Body of pancreas (tissue), 4 donors: Measurements from ENCODE around the gene PRMT3. TPM values are rescaled to one million over a fixed set of nuclear protein-coding genes. Genes with fewer than 3 reads are reported as not detected.
"Not testable (repeated sequence)": the region's sequence is repeated elsewhere in the genome, so short reads cannot be mapped to it uniquely, and the experiment has no call there.

Source experiments
- ATAC-seq: fragments of 150-250 bp; one replicate; pipeline ENCODE4 v1.9.1; 2016
- DNase-seq, 4 donors: peaks; one replicate each; pipeline ENCODE4 v3.0.0-alpha.2; 2019
- H3K27ac ChIP-seq, 4 donors: fragments of 200-600 bp; sonication (generic); 1 replicate in 3 of 4; 2 replicates in 1 of 4; pipeline versions ENCODE4 v1.5.1 to v1.6.1; 2016 to 2019; ENCODE audit warnings: mild to moderate bottlenecking in 1 of 4, mixed read lengths in 1 of 4, moderate library complexity in 1 of 4
- H3K27me3 ChIP-seq, 2 donors: fragments of 200-600 bp; sonication (generic); one replicate each; pipeline ENCODE4 v1.6.0; 2016; ENCODE audit warnings: mild to moderate bottlenecking in 1 of 2
- H3K36me3 ChIP-seq, 2 donors: fragments of 200-600 bp; sonication (generic); replicated peaks in 1 of 2; 2 replicates each; pipeline ENCODE4 v1.5.1; 2016; ENCODE audit warnings: low read depth in 2 of 2; ENCODE audit not compliant: insufficient read depth in 1 of 2
- H3K4me1 ChIP-seq: fragments of 200-600 bp; sonication (generic); one replicate; pipeline ENCODE4 v1.6.0; 2016
- H3K4me3 ChIP-seq, 2 donors: fragments of 200-600 bp; sonication (generic); 1 replicate in 1 of 2; 2 replicates in 1 of 2; pipeline ENCODE4 v1.5.1; 2016 to 2019
- H3K9me3 ChIP-seq, 3 donors: fragments of 200-600 bp; sonication (generic); 1 replicate in 2 of 3; 2 replicates in 1 of 3; pipeline ENCODE4 v1.5.1; 2016
- POLR2A ChIP-seq, 3 donors: fragments of 450-650 bp; IDR thresholded peaks; one replicate each; pipeline ENCODE4 v1.6.1; 2016; ENCODE audit warnings: antibody characterized with exemption in 3 of 3, mild to moderate bottlenecking in 2 of 3
- WGBS, 2 donors: methylation state at CpG; one replicate each; pipeline ENCODE4 v1.1.5; 2017; 5-methylcytosine and 5-hydroxymethylcytosine counted together
- intact Hi-C: fragments of 100-400 bp; cut with DNase I; formaldehyde crosslinking; loops from one replicate; pipeline ENCODE4 v1.15.1; 2023
- total RNA-seq, 2 donors: library from RNA; depleted of rRNA; stranded (reverse); fragments of >200 nt; gene quantifications; one replicate each; pipeline ENCODE4 v1.1.0, GENCODE V29; 2016
- TF ChIP-seq, protein P1 (sequence below), 7 experiments: fragments of 450-650 bp in 4 of 7; fragments of 200-600 bp in 3 of 7; sonication (generic) in 3 of 7; IDR thresholded peaks; one replicate each; pipeline ENCODE4 v1.5.1; 2016 to 2019; ENCODE audit warnings: antibody characterized with exemption in 7 of 7

Gene PRMT3
- total RNA-seq, 2 donors from 2014 or later, result 15.6 to 20.4 TPM

DNA sequence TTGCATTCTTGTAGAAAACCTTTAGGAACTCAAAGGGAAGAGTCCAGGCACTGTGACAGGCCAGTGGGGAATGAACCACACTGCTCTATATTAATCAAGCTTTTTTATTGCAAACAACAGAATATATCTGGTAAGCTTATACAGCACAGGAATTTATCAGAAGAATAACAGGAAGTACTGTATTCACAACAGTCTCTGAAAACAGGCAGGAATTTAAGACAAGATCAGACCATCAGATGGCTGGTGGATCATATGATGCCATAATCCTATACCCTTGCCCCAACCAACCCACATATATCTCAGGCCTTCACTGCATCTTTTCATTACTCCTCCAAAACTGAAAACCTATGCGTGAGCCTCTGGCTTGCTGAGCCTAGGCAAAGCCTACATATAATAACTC is 25.0 kb upstream of the PRMT3 start:
- no peak for TF ChIP-seq POLR2A (IDR thresholded peaks at IDR 0.05)
- TF ChIP-seq, protein P1, sequence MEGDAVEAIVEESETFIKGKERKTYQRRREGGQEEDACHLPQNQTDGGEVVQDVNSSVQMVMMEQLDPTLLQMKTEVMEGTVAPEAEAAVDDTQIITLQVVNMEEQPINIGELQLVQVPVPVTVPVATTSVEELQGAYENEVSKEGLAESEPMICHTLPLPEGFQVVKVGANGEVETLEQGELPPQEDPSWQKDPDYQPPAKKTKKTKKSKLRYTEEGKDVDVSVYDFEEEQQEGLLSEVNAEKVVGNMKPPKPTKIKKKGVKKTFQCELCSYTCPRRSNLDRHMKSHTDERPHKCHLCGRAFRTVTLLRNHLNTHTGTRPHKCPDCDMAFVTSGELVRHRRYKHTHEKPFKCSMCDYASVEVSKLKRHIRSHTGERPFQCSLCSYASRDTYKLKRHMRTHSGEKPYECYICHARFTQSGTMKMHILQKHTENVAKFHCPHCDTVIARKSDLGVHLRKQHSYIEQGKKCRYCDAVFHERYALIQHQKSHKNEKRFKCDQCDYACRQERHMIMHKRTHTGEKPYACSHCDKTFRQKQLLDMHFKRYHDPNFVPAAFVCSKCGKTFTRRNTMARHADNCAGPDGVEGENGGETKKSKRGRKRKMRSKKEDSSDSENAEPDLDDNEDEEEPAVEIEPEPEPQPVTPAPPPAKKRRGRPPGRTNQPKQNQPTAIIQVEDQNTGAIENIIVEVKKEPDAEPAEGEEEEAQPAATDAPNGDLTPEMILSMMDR (IDR thresholded peaks at IDR 0.05), result no peak
- Histone ChIP-seq H3K4me3 (no peak overlapping the region), H3K27me3 (no peaks in the 10 kb centered on the region), H3K36me3 (no peaks in the 10 kb centered on the region), H3K27ac (no peak overlapping the region), H3K4me1 (peaks cover 15% of the 10 kb centered on the region), H3K9me3 (no peaks in the 10 kb centered on the region)
- intact Hi-C loops, result no loop called here
- ATAC-seq (no peak), DNase-seq (no peak)
- WGBS, 2 donors, result 0 to 31% methylated on average over 1 of the region's 1 CpG

DNA sequence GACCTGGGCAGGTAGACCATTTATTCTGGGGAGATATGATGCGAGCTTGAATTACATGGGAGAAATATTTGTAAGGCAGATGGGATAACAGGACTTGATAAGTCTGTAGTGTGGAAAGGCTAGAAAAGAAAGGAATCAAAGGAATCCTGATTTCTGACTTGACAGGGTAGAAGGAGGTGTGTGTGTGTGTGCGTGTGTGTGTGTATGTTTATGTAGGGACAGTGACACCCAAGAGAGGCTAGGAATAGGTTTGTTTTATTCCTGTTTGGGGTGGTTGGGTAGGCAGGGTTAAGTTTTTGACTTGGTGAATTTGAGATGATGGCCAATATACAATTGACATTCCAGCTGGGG is 24.4 kb upstream of the PRMT3 start:
- Histone ChIP-seq H3K27ac (peak overlapping the region in 2 of 4 donors; percentile 77 to 86), H3K9me3 (no peaks in the 10 kb centered on the region), H3K4me1 (peaks cover 15% of the 10 kb centered on the region), H3K4me3 (no peak overlapping the region), H3K36me3 (no peaks in the 10 kb centered on the region), H3K27me3 (no peaks in the 10 kb centered on the region)
- no peak for ATAC-seq
- TF ChIP-seq POLR2A (IDR thresholded peaks at IDR 0.05), result no peak
- TF ChIP-seq, protein P1 (IDR thresholded peaks at IDR 0.05), result no peak
- DNase-seq, result no peak
- intact Hi-C loops, result no loop called here
- WGBS, 2 donors, result 64 to 87% methylated on average over 2 of the region's 2 CpGs

DNA sequence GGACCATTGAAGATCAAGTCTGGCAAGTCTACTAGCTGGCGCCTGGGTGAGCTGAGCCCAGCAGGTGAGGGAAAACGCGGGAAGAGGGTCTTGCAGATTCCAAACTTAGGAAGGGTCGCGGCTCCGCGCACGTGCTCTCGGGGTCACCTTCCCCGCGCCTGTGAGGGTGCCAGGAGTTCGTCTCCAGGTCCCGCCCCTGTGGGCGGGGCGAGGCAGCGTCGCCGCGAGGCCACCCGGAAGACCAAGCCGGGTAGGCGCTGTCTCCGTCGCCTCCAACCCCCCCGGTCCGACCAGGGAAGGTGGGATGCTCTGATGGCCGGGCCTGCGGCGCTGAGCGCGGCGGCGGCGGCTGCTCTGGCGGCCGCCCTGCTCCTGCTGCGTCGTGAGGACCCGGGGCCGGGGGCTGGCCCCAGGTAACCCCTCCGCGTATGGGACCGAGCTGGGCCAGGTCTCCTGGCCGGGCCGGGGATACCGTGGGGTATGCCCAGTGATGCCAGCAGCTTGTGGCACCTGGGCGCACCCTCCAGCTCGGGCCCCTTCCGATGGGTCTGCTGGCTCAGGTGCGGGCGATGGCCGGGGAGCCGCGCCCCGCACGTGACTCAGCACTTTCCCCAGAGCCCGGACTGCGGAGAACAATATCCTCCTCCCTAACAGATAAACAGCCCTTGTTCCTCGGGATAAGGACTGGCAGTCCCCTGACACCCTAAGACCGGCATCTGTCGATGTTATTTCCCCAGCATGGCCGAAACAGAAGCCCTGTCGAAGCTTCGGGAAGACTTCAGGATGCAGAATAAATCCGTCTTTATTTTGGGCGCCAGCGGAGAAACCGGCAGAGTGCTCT is 23.8 kb upstream of the PRMT3 start, which contains the start of gene HTATIP2:
Gene HTATIP2, plus strand, starts transcription at position 215 of the 841 bp plus-strand sequence. Its CDS starts 524 bp downstream, at position 739.
- peak; percentile 88 for ATAC-seq
- no peaks in the 10 kb centered on the region for H3K27me3 ChIP-seq
- no peaks in the 10 kb centered on the region for H3K9me3 ChIP-seq
- H3K4me3 ChIP-seq, result peak within 1 kb of the TSS; percentile 62 to 99
- no peaks in the 10 kb centered on the region for H3K36me3 ChIP-seq
- 1 to 2% methylated on average over 22 to 61 of the region's 68 CpGs for WGBS, 2 donors
- H3K27ac ChIP-seq, result peak within 1 kb of the TSS; percentile 64 to 86 (median 77)
- peak; percentile 44 to 52 (median 52) for TF ChIP-seq POLR2A (IDR thresholded peaks at IDR 0.05)
- TF ChIP-seq, protein P1 (IDR thresholded peaks at IDR 0.05), result no peak
- peaks cover 15% of the 10 kb centered on the region for H3K4me1 ChIP-seq
- intact Hi-C loops, result no loop called here
- peak; percentile 61 to 74 (median 64) for DNase-seq

DNA sequence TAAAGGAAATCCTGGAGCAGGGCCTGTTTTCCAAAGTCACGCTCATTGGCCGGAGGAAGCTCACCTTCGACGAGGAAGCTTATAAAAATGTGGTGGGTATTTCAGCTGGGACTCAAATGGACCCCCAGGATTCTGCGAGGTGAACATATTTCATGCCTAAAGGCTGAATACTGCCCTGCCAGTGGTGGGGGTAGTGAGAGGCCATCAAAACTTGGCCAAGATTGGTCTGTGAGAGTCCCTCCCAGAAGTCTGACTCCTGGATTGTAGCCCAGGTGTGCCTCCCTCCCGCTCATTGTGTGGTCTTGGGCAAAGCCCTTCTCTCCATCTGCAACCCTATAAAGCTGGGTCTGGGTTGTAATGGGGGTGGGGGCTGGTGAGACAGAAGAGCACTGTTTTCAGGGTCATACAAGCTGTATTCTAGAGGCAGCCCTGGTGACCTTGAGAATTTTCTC is 23.1 kb upstream of the PRMT3 start:
- TF ChIP-seq POLR2A (IDR thresholded peaks at IDR 0.05), result no peak
- TF ChIP-seq, protein P1 (IDR thresholded peaks at IDR 0.05), result no peak
- Histone ChIP-seq H3K4me3 (peak overlapping the region; percentile 62 to 99), H3K4me1 (peaks cover 15% of the 10 kb centered on the region), H3K27me3 (no peaks in the 10 kb centered on the region), H3K27ac (peak overlapping the region; percentile 64 to 86 (median 77)), H3K9me3 (no peaks in the 10 kb centered on the region), H3K36me3 (no peaks in the 10 kb centered on the region)
- peak in 3 of 4 donors; percentile 23 to 37 (median 26) for DNase-seq
- 12 to 17% methylated on average over 6 of the region's 6 CpGs for WGBS, 2 donors
- intact Hi-C loops, result no loop called here
- peak; percentile 41 for ATAC-seq

DNA sequence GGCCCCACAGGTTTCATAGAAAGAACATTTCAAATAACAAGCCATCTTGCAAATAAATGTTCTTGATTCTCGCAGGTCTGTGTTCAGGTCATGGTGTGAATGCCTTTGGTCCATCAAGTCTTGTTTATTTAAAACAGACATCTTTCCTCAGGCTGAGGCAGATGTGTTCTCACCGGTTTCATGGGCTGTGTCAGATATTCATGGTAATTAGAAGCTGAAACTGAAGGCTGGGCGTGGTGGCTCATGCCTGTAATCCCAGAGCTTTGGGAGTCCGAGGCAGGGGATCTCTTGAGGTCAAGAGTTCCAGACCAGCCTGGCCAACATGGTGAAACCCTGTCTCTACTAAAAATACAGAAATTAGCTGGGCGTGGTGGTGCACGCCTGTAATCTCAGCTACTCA is 22.1 kb upstream of the PRMT3 start:
- H3K27ac ChIP-seq, H3K27me3 ChIP-seq, H3K4me3 ChIP-seq, H3K9me3 ChIP-seq, ATAC-seq, DNase-seq, intact Hi-C loops, H3K36me3 ChIP-seq: not testable (repeated sequence)
- H3K4me1 ChIP-seq, result peaks cover 15% of the 10 kb centered on the region
- whole genome bisulfite sequencing, 2 donors, result 97 to 99% methylated on average over 6 of the region's 6 CpGs
